Stimulated activated effector memory CD8-positive, alpha-beta T cell treated with anti-CD3 and anti-CD28 coated beads, Interleukin-12 subunit alpha, Interleukin-12 subunit beta, amount 100 ng/mL, for 72 hours (primary cell): ENCODE data around the gene ASPG.

Experiments
- ATAC-seq: fragments of 150-1000 bp; cut with Tn5 transposase; 2 replicates; pipeline ENCODE4 v1.10.0; 2021
- DNase-seq, 2 donors: peaks; one replicate each; pipeline ENCODE4 v3.0.0; 2021 to 2022; ENCODE audit warnings: low spot score in 2 of 2
- H3K27ac Mint-ChIP-seq: one replicate; pipeline ENCODE4 v1.8.0; 2022; ENCODE audit warnings: mild to moderate bottlenecking, mixed read lengths
- H3K36me3 Mint-ChIP-seq: one replicate; pipeline ENCODE4 v1.8.0; 2022; ENCODE audit warnings: mild to moderate bottlenecking, mixed read lengths
- H3K4me1 Mint-ChIP-seq: one replicate; pipeline ENCODE4 v1.8.0; 2022; ENCODE audit warnings: mixed read lengths
- H3K4me3 Mint-ChIP-seq: one replicate; pipeline ENCODE4 v1.8.0; 2022; ENCODE audit warnings: mild to moderate bottlenecking, mixed read lengths
- H3K9me3 Mint-ChIP-seq: one replicate; pipeline ENCODE4 v1.8.0; 2022; ENCODE audit warnings: mixed read lengths

Gene ASPG

DNA sequence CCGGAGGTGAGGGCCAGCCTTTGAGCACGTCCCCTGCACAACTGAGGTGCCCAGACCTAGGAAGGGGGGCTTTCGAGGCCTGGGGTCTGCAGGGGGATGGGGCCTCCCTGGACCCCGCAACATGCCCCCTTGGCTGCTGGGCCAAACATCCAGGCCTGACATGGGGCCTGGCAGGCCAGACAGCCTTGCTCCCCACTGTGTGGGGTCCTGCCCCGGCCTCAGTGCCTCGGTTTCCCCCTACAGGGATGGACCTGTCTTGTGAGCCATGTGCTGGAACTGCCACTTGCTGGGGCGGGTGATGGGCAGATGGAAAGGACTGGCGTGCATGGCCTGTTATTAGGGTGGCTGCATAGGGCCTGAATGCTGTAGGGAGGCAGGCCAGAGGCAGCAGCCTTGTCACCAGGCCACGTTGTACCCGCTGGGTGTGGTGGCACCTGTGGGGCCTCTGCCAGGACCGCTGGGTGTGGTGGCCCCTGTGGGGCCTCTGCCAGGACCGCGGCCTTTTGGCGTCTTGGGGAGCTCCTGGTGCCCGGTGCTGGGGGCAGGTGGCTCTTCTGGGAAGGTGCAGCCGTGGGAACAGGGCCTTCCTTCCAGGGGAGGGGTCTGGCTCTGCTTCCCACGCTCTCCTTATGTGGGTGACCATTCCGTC lies 20.4 kb downstream of the ASPG start:
- Mint-ChIP-seq H3K9me3 (no peaks in the 10 kb centered on the region), H3K4me3 (no peak overlapping the region), H3K36me3 (no peaks in the 10 kb centered on the region), H3K4me1 (peaks cover 4% of the 10 kb centered on the region), H3K27ac (no peak overlapping the region)
- no peak for DNase-seq
- ATAC-seq = no peak

DNA sequence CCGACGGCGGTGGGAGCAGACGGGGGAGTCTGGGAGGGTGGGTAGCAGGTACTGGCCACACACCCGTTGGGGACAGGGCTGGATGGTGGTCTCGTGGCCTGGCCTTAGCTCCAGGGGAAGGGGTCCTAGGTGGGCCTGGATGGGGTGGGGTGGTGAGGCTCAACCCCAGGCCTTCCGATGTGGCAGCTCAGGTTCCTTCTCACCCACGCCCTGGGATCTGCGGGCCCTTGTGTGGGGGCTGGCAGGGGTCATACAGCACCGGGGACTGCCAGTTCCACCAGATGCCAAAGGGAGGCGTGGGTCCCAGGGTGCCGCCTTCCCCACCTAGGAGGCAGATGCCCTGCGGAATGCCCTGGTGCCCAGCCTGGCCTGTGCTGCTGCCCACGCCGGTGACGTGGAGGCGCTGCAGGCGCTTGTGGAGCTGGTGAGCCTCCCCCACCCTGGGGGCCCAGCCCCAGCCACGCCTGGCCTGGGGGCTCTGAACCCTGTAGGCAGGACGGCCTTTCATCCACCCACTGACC lies 21.0 kb downstream of the ASPG start:
- Mint-ChIP-seq H3K9me3 (no peaks in the 10 kb centered on the region), H3K4me3 (no peak overlapping the region), H3K36me3 (no peaks in the 10 kb centered on the region), H3K27ac (no peak overlapping the region), H3K4me1 (peaks cover 4% of the 10 kb centered on the region)
- DNase-seq = no peak
- ATAC-seq = no peak

DNA sequence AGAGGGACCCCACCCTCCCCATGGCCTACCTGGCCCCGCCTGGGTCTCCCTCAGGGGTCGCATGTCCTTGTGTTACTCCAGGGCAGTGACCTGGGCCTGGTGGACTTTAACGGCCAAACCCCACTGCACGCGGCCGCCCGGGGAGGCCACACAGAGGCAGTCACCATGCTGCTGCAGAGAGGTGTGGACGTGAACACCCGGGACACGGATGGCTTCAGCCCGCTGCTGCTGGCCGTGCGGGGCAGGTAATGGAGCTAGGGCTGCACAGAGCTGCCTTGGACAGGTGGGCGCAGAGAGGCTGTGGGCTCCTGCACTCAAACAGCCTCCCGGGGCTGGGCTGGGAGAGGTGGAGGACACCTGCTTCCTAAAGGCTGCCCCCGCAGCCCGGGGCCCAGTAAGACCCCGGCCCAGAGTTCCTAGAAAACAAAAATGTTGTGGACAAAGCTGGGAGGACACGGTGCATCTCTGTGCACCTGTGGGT lies 21.6 kb downstream of the ASPG start:
- ATAC-seq (no peak), DNase-seq (no peak)
- Mint-ChIP-seq H3K9me3 (no peaks in the 10 kb centered on the region), H3K36me3 (no peaks in the 10 kb centered on the region), H3K27ac (no peak overlapping the region), H3K4me1 (peaks cover 4% of the 10 kb centered on the region), H3K4me3 (no peak overlapping the region)

DNA sequence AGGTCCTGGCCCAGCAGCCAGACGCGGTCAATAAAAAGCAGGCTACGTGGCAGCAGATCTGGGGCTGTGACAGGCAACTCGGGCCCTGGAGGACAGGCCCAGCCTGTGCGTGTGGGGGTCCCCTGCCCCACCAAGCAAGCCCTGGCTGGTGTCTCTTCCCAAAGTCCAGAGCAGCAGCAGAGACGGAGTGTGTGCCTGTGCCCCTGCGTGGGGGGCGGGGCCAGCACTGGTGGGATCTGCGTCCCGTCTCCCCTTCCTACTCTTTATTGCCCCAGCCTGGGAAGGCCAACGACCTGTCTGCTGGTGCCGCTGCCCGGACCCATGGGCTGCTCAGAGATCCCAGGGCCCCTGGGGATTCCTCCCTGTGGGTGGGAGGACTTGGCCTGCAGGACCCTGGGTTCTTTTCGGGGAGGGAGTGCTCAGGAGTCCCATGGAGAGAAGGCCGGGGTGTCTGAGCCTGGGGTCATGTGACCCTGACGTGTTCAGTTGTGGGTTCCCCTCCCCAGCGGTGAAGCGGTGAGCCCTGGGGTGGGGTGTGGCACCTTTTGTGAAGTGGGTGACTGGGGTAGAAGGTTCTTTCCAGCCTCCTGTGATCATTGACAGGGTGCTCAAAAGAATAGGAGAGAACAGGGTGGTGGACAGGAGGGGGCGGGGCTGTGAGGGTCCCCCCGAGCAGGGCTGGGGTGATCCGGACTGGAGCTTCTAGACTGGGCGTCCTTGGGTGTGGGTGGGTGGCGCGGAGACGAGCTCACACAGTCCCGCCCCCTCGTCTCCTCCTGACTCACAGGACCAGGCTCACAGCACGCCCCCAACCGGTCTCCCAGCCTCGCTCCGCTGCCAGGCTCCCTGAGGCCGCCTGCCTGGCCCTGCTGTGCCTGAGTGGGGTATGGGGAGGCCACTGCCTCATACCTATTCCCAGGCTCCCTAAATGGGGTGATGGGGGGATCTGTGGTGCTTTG lies 22.4 kb downstream of the ASPG start:
- no peak overlapping the region for H3K4me3 Mint-ChIP-seq
- H3K27ac Mint-ChIP-seq = no peak overlapping the region
- no peak for ATAC-seq

DNA sequence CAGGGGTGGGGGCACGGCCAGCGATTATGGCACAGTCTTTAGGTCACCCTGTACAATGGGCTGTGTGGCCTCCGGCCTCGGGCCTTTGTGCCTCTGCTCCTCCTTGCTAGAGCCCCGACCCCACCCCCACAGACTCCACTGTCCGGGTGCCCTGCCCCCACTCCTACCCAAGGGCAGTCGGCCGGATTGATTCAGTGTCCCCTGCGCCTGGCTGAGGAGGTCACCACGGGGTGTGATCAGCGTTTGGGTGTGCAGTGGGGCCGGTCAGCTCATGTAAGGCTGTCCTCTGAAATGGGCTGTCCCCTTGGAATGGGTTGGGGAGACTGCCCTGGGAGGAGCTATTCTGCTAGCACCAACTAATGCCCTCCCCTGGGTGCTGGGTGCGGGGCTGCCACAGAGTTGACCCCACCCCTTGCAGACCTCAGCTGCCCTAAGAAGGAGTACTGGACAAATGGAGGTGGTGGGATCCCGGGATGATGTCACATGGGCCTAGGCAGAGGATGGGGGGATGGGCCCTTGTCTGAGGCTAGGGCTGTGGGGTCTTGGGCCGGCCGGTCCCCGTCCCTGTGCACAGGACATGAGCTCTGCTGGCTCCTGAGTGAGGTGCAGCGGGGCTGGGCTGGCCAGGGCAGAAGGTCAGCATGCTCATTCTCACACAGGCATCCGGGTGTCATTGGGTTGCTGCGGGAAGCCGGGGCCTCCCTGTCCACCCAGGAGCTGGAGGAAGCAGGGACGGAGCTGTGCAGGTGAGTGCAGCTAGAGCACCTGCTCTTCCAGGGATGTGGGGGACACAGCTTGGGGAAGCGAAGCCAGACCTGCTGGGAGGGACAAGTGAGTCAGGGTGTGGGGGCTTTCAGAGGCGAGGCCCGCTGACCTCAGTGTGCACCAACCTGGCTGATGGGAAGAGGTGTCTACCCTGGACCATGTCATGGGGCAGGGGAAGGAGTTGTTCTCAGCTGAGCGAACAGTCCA lies 23.4 kb downstream of the ASPG start:
- no peak for DNase-seq
- Mint-ChIP-seq H3K4me1 (peaks cover 4% of the 10 kb centered on the region), H3K4me3 (no peak overlapping the region), H3K9me3 (no peaks in the 10 kb centered on the region), H3K27ac (no peak overlapping the region), H3K36me3 (no peaks in the 10 kb centered on the region)
- ATAC-seq = no peak

More for the DNA sequence above, 22.4 kb downstream of the ASPG start:
- Mint-ChIP-seq H3K36me3 (no peaks in the 10 kb centered on the region), H3K9me3 (no peaks in the 10 kb centered on the region), H3K4me1 (peaks cover 4% of the 10 kb centered on the region)
- no peak for DNase-seq

GRCh38 chr14:104109731-104110361 lies 24.3 kb downstream of the ASPG start:
- no peak overlapping the region for H3K4me3 Mint-ChIP-seq
- no peaks in the 10 kb centered on the region for H3K9me3 Mint-ChIP-seq
- H3K4me1 Mint-ChIP-seq = peaks cover 4% of the 10 kb centered on the region
- no peaks in the 10 kb centered on the region for H3K36me3 Mint-ChIP-seq
- H3K27ac Mint-ChIP-seq = no peak overlapping the region
- DNase-seq = no peak
- ATAC-seq = no peak

DNA sequence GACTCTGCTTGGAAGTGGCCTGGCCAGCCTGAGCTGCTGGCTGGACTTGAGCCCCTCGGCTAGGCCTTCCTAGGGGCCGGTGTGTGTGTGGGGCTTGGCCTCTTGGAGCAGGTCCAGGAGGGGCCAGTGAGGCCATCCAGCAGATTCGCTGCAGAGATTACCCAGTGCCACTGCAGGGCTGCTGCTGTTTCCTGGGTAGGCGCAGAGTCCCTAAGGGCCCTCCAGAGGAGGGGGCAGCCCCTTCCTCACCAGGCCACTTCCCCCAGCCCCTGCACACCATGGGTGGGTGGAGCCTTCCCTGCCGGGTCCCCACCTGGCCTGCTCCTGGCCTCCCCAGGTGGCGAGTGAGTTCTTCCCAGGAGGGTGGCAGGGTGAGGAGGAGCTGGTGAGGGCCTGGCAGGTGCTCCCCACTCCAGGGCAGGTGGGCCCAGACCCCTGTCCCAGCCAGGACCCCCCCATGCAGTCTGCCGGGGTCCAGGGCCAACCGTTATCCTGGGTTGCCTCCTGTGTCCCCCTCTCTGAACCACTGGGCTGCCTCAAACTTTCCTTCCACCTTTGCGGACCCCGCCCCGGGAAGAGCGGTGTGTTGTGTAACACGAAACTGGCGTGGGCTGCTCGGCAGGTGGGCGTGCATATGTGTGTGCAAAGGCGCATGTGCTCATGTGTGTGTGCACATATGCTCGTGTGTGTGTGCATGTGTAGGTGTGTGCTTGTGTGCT lies 25.1 kb downstream of the ASPG start:
- no peak for ATAC-seq
- no peak overlapping the region for H3K27ac Mint-ChIP-seq
- H3K36me3 Mint-ChIP-seq = no peaks in the 10 kb centered on the region
- DNase-seq = no peak
- H3K4me1 Mint-ChIP-seq = peaks cover 5% of the 10 kb centered on the region
- no peaks in the 10 kb centered on the region for H3K9me3 Mint-ChIP-seq
- no peak overlapping the region for H3K4me3 Mint-ChIP-seq

DNA sequence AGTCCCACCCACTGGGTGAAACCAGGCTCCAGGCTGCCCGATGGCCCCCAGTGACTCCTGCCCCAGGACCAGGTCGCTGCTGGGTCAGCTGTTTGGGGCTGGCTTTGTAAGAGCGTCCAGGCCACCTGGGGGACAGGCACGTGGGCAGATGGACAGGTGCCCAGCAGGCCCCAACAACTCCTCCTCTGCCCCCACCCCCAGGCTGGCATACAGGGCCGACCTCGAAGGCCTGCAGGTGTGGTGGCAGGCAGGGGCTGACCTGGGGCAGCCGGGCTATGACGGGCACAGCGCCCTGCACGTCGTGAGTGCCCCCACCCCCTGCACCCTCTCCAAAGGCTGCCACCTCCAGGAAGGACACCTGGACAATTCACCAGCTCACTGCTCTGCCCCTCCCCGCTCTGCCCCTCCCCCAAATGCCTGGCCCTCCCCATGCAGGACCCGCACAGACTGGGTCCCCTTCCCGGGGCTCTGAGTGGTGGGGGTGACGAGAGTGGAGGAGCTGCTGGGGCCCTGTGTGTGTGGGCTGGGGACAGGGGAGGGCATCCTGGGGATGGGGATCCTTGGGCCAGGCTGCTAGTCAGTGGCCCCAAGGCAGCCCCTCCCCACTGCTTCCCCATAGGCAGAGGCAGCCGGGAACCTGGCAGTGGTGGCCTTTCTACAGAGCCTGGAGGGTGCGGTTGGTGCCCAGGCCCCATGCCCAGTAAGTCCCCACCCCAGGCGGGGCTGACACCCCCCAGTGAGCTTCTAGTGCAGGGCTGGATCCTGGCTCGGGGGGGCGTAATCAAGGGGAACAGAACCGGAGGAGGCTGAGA lies 26.0 kb downstream of the ASPG start:
- ATAC-seq (no peak), DNase-seq (no peak)
- H3K4me1 Mint-ChIP-seq = peaks cover 12% of the 10 kb centered on the region
- no peaks in the 10 kb centered on the region for H3K9me3 Mint-ChIP-seq
- no peak overlapping the region for H3K27ac Mint-ChIP-seq
- H3K36me3 Mint-ChIP-seq = no peaks in the 10 kb centered on the region
- H3K4me3 Mint-ChIP-seq = no peak overlapping the region

DNA sequence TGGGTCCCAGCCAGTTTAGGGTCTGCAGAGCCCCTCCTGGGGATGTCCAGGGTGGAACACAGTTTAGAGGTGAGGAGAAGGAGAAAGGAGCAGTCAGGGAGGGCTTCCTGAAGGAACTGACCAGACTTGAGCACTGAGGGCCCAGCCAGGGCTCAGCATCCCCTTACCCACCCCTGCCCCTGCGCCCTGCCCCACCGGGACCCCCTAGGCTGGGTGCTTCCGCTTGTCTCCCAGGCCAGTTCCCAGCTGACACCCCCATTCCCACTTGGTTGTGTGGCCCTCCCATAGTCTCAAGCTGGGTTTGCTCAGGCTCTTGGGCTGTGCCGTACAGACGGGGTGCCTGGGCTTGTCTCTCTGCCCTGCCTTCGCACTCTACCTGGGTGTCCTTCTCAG lies 26.6 kb downstream of the ASPG start:
- DNase-seq (no peak), ATAC-seq (no peak)
- no peak overlapping the region for H3K4me3 Mint-ChIP-seq
- H3K9me3 Mint-ChIP-seq = no peaks in the 10 kb centered on the region
- no peaks in the 10 kb centered on the region for H3K36me3 Mint-ChIP-seq
- H3K4me1 Mint-ChIP-seq = peaks cover 12% of the 10 kb centered on the region
- no peak overlapping the region for H3K27ac Mint-ChIP-seq

DNA sequence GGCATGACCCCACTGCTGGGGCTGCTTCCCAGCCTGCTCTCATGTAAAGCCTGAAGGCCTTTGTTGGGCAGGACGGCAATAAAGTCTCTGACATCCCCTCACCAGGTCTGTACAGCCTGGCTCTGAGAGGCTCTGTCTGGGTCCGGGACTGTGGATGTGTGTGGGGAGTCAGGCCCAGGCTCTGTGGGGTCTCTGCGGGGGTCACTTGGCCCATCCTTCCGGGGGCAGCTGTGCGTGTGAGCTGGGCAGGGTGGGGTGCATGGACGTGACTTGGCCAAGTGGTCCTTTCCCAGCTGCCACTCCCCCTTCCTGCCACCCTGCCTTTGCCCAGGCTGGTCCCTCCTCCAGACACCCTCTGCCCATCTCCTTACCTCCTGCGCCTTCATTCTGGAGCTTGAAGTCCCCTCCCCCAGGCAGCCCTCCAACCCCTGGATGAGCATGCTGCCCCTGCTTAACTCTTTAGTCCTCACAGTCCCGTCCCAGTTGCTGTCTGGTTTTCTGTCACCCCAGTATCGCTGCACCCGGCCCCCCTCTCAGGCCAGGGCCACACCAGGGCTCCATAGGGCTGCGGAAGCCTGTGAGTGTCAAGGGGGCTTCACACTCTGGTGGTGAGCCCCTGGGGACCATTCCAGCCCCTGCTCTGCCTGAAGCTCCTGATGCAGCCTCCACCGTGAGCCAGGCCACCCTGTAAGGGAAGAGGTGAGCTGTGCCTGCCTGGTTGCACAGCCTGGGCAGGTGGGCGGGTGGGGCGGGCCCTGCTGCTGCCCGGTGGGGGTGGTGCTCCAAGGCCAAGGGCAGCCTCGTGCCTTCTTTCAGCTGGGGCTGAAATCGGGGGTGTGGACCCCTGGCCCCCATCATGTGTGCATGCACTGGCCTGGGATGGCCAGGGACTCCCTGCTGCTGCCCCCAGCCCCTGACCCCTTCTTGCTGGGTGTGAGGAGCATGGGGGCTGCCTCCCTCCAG lies 27.4 kb downstream of the ASPG start:
- ATAC-seq (no peak), DNase-seq (no peak)
- no peaks in the 10 kb centered on the region for H3K9me3 Mint-ChIP-seq
- H3K36me3 Mint-ChIP-seq = no peaks in the 10 kb centered on the region
- H3K4me1 Mint-ChIP-seq = peaks cover 10% of the 10 kb centered on the region
- H3K27ac Mint-ChIP-seq = no peak overlapping the region
- no peak overlapping the region for H3K4me3 Mint-ChIP-seq

DNA sequence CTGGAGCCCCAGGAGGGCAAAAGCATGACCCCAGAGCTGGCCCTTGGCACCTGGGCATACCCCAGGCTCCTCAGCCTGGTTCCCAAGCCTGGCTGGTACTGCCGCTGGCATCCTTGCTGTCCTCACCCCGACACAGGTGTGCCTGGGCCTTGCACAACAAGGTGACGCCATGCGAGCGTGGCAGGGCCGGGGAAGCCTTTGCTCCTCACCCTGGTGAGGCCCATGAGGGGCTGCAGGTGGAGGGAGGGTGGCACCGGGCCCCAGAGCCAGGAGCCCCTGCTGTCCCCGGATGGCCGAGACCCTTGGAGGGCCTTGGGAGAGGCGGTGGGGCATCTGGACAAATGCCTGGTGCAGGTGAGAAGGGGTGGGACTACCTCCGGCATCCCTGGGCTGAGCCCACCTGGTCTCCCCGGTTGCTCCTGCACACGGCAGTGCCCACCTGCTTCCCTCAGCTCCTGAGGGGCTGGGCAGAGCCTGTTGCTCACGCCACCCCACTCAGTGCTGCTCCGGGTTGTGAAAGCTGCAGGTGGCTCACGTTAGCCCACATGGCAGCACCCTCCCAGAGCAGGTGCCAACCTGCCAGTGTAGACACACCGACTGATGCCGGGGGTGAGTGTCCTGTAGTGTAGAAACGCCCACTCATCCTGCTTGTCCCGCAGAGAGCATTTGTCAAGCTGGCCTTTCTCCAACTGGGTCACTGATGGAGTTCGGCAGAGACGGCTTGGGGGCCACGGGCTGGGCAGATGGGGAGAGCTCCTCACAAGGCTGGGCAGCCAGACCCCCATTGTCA lies 28.3 kb downstream of the ASPG start:
- Mint-ChIP-seq H3K27ac (no peak overlapping the region), H3K4me1 (peaks cover 8% of the 10 kb centered on the region), H3K9me3 (no peaks in the 10 kb centered on the region), H3K4me3 (no peak overlapping the region), H3K36me3 (no peaks in the 10 kb centered on the region)
- no peak for DNase-seq
- ATAC-seq = no peak
